HG03457 (cell line): ENCODE measurements around the gene HDAC7.
"Not testable (repeated sequence)": the region's sequence is repeated elsewhere in the genome, so short reads cannot be mapped to it uniquely, and the experiment has no call there.

Source experiments
- ATAC-seq: cut with Tn5 transposase; IDR thresholded peaks from one replicate; pipeline ENCODE4 v1.9.1; 2021; ENCODE audit warnings: moderate number of reproducible peaks; ENCODE audit not compliant: unreplicated experiment

Gene HDAC7

DNA sequence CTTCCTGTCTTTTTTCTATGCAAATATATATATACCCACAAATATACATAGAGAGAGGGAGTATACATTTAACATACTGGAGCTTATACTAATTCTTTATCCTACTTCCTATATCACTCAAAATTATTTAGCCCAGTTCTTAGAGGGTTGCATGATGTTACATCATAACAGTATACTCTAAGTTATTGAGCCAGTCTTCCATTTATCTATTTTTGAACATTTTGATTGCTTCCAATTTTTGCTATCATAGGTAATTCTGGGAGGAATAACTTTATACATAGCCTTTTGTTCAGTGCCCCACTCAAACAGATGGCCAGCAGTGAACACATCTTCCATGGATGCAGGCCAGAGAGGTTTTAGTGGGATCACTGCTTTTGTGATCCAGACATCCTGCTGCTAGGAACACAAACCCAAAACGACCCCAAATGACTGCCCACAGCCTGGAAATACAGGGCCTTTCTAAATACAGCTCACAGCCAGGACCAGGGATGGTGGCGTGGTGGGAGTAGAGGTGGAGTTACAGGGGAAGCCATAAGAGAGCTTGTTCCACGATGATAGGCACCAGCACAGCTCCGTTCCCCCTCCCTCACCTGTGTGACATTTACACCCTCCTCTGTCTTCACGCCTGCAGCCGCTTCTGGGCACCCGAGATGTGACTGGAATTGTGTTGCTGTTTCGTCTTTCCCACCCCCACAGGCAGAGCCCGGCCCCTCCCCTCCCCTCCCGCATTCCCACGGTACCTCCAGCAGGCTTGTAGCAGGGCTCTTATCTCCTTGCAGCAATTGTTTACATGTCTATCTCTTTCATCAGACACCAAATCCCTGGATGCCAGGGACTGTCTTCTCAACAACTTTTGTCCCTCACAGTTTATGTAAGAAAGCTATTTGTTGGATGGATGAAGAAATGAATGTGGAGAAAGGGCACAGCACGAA lies 30.7 kb upstream of the HDAC7 start:
- ATAC-seq: no peak

DNA sequence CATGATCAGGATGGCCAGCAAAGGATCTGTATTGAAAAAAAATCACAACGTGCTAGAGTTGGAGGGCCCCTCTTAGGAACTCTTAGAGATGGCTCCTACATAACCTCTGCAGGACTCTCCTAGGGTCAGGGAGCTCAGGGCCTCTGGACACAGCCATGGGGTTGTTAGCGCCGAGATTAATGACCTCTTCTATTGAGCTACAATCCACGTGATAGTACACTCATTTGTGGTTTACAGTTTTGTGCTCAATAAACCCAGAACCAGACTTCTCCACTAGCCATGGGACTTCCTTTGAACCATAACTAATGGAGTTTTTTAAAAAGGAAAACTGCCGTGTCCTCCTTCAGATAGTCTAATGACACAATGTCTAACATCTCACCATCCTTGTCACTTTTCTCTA lies 29.6 kb upstream of the HDAC7 start:
- ATAC-seq: no peak

DNA sequence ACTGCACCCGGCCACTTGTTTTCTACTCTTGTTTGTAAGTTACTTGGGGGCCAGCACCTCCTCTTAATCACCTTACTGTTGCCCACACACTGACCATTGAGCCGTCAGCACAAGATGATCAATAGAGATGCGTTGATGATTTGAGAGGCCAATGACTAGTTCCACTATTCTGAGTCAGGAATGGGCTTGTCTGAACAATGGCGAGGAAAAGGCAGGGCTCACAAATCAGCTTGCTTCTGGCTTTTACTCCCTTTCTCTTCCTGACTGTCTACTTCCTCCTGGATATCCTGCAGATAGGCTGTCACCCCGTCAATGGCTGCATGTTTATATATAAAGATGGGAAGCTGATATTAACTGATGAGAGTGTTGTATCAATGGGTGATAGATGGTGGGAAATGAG lies 29.1 kb upstream of the HDAC7 start:
- no peak for ATAC-seq

DNA sequence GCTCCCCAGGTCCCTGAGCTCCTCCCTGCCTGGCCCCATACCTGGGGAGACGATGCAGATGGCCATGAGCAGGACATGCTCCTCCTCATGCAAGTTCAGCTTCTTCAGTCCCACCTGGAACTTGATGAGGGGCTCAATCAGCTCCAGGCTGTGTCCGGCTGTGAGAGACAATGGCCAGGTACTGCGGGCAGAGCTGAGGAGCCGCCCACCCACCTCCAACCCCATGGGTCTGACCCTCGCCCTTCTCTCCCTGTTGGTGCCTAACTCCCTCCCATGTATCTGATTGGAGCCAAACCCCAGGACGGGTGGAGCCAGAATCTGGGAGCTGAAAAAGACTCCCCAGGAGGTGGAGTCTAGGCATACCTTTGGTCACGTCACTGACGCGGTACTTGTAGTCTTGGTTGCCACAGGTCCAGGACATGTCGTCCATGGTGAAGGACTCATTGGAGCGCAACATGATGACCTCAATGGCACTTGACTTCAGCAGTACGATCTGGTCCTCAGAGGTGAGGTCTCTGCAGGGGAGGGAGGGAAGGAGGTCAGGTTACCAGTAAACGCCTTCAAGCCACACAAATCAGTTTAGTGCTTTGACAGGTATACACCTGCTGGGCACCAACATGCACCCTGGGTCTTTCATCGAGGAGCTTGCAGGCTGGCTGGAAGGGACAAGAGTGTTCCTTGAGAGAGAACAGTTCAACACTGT lies 26.7 kb upstream of the HDAC7 start:
- no peak for ATAC-seq

DNA sequence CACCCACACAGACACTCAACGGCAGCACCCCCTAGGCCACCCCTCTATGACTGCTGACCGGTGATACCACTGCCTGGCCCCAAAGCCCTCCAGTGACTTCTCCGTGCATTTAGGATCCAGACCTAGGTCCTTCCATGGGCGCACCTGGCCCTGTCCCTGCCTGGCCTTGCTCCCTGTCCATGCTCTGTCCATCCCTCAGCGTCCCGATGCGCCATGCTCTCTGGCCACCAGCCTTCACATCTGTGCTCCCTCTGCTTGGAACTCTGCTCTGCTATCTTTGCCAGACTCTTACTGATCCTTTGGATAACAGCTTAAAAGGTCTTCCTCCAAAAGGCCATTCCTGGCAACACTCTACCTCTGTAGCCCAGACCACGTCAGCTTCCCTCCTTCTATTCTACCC lies 25.4 kb upstream of the HDAC7 start:
- ATAC-seq: no peak

DNA sequence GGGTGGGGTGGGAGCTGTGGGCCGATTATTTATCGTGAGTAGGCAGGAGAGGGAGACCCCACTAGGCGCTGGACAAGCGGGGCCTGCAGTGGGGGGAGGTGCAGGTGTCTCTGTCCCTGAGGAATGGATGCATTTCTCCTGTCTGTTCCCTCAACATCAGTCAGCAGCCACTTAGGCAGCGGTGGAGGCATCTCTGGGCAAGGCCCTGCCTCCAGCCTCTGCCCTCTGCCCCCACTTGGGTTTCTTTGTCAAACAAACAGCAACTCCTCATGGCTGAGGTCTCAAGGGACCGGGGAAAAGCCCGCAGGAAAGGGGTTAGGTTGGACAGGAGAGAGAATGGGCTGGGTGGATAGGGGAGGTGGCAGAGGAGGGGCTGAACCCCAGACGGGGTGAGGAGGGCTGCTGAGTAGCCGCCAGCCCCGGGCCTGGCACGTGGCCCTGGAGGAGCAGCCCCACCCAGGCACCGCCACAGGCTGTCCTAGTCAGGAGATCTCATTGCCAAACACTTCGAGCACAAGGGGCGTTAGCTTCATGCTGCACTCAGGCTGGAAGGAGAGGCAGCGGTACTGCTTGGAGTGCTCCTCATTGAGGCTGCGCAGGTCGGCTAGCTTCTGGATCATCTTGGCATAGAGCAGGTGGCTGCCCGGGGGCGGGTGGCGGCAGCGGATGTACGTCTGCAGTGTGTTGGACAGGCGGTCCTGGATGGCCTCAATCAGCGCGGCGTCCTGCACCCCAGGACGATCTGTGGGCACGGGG lies 24.7 kb upstream of the HDAC7 start:
- no peak for ATAC-seq

DNA sequence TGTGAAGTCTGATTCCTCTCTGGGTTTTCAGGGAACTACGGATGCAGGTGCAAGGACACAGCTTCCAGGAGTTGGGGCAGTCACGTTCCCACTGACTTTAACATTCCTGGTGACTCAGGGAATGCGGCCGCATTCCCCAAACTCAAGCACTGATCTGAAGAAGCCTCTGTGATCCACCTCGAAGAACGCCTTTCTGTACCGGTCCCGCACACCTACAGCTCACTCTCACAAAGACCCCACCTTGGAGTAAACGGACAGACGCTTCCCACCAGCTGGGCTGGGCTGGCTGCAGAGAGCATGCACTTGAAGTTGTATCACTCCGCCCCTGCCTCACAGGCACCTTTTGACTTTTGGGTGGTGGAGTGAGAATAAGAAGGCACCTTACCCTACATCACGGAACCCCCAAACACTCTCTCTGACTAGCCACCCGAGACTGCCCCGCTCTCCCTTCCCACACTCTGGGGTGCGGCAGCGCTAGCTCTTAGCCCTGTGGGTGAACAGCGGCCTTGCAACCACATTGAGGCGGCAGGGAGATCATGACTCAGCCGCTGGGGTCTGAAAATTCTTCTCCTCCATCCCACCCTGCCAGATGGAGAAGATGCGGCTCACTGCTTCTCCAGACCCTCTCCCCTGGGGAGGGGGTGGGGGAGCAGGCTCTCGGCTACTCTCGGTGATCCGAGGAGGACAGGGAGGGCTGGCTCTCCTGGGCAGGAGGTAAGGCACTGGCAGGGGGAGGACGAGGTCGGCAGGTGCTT lies 23.7 kb upstream of the HDAC7 start:
- ATAC-seq: no peak

DNA sequence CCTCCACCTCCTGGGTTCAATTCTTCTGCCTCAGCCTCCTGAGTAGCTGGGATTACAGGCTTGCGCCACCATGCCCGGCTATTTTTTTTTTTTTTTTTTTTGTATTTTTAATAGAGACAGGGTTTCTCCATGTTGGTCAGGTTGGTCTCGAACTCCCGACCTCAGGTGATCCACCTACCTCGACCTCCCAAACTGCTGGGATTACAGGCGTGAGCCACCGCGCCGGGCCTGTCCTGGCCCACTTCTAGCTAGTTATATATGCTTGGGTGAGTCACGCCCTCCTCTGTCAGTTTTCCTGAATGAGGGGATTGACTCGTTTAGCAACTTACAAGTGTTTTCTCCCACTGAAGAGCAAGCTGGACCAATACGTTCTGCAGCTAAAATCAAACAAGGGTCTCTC lies 22.8 kb upstream of the HDAC7 start:
- not testable (repeated sequence) for ATAC-seq

DNA sequence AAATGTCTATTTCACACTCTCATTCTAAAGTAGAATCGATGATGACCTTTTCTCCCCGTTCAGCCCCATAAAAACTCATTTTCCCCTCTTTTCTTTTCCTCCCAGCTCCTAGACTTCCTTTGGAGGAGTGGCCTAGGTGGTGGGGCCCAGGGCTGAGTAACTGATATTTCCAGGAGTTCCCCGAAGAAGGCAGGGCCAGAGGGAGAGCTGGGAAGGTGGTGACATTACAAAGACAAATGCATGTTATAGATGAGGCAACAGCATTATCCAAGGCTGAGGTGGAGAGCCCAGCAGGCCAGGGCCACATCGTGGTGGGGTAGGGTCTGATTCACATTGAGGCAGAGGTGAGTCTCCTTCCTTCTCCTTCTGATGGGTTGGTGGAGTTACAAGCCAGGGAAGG lies 22.2 kb upstream of the HDAC7 start:
- ATAC-seq: no peak

DNA sequence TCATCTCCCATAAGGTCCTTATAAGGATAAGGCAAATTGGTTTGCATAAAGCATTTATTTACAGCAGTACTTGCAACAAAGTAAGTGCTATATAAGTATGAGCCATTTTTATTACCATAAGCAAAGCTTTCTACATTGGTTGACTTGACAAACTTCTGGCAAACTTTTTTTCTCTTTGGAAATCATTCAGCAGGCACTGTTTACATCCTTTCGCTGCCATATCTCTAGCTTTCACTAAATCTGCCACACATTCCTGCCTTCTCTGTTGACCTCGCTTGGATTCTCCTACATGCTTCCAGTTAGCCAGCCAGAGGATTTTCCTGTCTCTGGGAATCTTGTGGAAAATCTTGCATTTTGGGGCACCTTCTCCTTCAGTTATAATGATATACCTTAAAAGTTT lies 21.8 kb upstream of the HDAC7 start:
- no peak for ATAC-seq

DNA sequence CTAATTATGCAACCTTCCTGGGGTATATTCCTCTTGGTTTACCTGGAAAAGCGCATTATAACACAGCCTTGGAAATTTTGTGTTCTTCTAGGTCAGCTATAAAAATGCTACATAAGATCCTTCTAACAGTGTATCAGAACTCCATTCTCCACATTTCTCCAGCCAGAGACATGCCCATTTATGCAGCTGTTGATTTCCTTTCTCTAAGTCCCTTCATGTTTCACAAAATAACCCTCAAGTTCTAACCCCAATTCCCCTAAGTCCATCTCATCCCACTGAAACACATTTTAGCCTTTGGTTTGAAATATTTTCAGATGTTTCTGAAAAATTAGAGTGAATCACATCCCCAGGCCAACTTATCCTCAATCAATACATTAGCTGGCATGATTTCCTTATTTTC lies 20.9 kb upstream of the HDAC7 start:
- ATAC-seq: no peak

DNA sequence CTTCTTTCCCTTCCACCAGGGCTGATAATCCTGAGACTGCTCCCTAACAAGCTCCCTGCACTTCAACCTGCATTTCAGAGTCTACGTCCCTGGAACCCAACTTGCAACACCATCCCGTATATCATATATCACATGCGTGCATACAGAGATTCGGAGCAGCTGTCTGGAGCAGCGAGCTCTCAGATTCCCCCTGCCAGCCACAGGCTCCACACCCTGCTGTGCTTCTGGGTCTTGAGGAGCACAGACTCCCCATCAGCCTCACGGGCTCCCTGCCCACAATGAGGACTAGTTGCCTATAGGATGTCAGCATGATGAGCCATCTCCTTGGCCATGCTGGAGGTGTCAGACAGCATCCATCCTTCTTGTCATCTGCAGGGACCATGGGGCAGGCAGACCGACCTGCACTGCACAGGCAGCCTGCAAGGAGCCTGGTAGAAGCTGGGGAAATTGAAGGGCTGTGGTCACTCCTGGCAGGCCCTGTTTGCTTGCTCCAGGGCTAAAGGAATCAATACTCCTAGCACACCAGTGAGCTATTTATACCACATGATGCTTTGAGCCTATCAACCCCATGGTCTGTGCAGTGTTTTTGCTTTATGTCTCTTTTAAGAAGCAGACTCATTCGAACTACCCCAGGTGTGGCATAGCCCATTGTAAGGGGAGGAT lies 19.6 kb upstream of the HDAC7 start:
- no peak for ATAC-seq

DNA sequence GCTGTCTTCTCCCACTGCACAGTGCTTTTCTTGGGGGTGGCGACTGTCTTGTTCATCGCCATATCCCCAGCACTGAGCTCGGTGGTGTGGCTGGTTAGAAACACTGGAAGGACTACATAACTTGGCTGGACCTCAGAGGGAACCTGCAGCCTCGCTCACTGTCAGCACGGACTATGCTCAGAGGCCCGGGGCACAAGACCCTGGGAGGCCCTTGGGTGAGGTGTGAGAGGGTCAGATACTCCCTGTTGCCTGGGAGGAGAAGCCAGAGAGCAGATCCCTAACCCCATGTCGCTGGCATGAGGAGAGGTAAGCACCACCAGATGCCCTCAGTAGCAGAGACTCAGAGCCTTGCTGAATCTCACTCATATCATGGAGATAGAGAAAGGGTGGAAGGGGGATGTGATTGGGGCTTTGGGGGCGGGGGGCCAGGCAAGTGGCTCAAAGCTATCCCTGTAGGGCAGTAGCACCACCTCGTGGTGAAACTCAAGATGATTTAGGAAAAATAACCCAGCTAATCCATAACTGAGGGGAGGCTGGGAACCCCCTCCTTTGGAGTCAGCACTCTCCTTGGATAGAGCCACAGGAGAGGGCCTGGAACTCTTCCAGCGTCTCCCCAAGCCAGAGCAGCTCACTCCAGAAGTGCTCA lies 18.7 kb upstream of the HDAC7 start:
- no peak for ATAC-seq

DNA sequence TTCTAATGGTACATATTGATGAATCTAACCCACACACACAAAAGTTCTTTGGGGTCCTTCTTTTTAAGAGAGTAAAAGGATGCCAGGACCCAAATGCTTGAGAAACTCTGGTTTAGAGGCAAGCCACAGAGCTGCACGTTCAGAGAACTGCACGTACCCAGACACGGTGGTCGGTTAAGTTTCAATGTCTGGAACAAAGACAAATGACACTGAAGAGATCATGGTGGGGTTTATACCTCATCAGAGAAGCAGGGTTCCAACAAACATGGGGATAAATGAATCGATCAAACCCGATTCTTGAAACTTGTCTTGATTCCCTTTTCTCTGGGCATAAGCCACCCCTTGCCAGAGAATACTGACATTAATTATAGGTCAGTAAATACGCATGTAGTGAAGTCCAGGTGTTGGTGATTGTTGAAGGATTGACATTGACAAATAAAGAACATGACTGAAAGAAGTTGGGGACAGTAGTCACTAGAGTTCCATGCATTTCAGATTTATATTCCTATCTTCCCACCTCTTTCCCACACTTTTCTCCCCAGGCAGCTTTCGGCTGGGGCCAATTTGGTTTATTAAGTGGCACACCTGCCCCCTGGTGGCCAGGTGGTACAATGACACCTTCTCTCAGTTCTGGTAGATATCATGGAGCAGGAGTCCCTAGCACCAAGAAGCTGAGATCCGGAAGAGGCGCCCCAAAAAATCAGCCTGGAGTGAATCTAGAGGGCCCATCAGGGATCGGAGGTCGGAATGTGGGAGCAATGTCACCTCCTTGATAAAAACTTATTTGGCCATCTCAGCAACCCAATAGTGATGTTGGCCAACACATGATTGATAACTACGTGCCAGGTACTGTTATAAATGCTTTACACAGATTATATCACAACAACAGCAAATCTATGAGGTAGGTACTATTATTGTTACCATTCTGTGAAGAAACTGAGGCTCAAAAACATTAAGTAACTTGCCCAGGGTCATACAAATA lies 17.8 kb upstream of the HDAC7 start:
- no peak for ATAC-seq

DNA sequence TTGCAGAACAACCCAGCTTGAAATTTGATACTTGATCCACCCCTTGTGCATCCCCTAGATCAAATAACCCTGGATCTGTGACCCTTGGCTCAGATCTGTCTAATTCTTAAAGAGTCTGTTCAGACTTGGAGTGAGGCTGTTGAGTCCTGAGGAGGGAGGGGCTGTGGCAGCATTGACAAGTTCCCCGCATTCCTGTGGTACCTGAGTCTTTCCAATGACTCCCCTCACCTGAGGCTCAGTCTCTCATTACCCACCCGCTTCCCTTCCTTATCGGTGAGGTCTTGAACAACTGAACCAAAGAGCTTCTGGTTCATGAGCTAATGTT lies 16.1 kb upstream of the HDAC7 start:
- no peak for ATAC-seq

DNA sequence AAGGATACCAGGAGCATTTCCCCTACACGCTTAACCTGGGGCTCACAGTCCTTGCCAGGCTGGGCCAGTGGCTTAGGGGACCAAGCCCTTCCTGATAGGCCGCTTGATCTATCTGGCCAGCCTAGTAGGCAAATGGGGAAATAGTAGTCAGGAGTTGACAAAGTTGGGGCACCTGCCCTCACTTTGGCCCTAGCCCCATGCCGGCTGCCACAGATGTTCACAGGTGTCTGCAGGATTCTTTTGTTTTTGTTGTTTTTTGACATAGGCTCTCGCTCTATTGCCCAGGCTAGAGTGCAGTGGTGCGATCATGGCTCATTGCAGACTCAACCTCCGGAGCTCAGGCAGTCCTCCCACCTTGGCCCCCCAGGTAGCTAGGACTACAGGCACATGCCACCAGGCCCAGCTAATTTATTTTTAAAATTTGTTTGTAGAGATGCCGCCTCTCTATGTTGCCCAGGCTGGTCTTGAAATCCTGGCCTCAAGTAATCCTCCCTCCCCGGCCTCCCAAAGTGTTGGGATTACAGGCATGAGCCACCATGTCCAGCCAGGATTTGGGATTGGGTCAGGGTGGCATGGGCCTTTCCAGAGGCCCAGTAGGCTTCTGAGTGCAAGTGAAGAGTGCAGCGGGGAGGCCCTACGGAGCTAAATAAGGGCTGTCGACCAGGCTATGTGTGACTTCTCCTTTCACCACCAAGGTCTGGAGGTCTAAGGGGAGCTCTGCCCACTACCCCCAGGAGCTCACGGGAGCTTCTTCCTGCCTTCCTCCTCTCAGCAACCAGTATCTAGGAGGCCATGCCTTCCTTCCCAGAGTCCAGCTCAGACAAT lies 15.5 kb upstream of the HDAC7 start:
- no peak for ATAC-seq

DNA sequence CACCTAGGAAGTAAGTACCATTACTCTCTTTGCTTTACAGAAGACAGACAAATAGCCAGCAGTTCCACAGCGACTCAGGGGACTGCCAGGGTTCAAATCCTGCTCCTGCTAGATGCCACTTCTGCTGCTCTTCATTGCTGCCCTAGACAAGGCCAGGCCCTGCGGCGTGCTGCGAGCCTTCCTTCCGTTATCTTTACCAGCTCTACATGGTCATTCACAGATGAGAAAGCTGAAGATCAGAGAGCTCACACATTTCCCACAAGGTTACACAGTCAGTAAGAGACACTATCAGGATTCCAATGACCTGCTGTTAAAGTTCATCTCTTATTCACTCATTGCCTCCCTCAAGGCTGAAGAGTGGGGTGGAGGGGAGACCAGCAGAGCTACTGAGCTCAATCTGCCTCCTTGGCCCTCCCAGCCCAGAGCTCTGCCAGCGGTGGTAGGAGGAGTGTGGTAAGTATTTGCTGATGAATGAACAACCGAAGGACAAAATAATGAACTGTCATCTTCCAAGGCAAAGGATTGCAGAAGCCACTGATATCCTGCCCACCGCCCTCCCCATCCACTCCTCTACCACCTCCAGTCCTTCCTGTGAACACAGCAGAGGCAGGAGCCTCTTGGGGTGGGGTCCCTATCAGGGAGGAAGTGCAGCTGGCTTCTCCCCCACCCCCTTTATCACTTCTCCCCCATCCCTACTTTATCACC lies 14.6 kb upstream of the HDAC7 start:
- no peak for ATAC-seq
